SK-N-SH treated with all-trans-retinoic acid at 6 μM for 48 hours (cell line): ENCODE results near the gene DDT.

Experiments used
- ATAC-seq: fragments of 200-7000 bp; cut with Tn5 transposase; 3 replicates; pipeline ENCODE4 v1.9.1; 2020; ENCODE audit warnings: mild to moderate bottlenecking, moderate library complexity
- ARNTL ChIP-seq: fragments of 450-650 bp; formaldehyde crosslinking; IDR thresholded peaks from 2 replicates; pipeline ENCODE4 v1.5.0; 2020; ENCODE audit warnings: low read depth, mild to moderate bottlenecking, moderate library complexity, borderline replicate concordance
- CREB5 ChIP-seq: fragments of 250-450 bp; sonication (Bioruptor Pico); IDR thresholded peaks from 2 replicates; pipeline ENCODE4 v1.5.1; 2020; ENCODE audit warnings: low read depth, mild to moderate bottlenecking, moderate library complexity
- CSDC2 ChIP-seq: fragments of 250-450 bp; sonication (Bioruptor Pico); IDR thresholded peaks from 2 replicates; pipeline ENCODE4 v1.5.0; 2020; ENCODE audit warnings: mild to moderate bottlenecking, moderate library complexity
- CSRNP3 ChIP-seq: fragments of 250-450 bp; sonication (Bioruptor Pico); IDR thresholded peaks from 2 replicates; pipeline ENCODE4 v1.5.1; 2021; ENCODE audit warnings: mild to moderate bottlenecking, moderate library complexity
- ESRRG ChIP-seq: fragments of 250-450 bp; sonication (Bioruptor Pico); IDR thresholded peaks from 2 replicates; pipeline ENCODE4 v1.6.1; 2021; ENCODE audit warnings: mild to moderate bottlenecking
- GLIS3 ChIP-seq: fragments of 250-450 bp; sonication (Bioruptor Pico); IDR thresholded peaks from 2 replicates; pipeline ENCODE4 v1.5.0; 2020; ENCODE audit warnings: mild to moderate bottlenecking, moderate library complexity
- ISL1 ChIP-seq: fragments of 250-450 bp; sonication (Bioruptor Pico); IDR thresholded peaks from 2 replicates; pipeline ENCODE4 v2.1.2; 2022; ENCODE audit warnings: mild to moderate bottlenecking, moderate library complexity
- OSR1 ChIP-seq: fragments of 250-450 bp; sonication (Bioruptor Pico); IDR thresholded peaks from 2 replicates; pipeline ENCODE4 v1.8.0; 2022; ENCODE audit warnings: moderate library complexity, mild to moderate bottlenecking, inconsistent platforms
- PATZ1 ChIP-seq: fragments of 250-450 bp; sonication (Bioruptor Pico); IDR thresholded peaks from 2 replicates; pipeline ENCODE4 v1.8.0; 2020; ENCODE audit warnings: mild to moderate bottlenecking, moderate library complexity, borderline replicate concordance
- POU6F1 ChIP-seq: fragments of 250-450 bp; sonication (Bioruptor Pico); IDR thresholded peaks from 2 replicates; pipeline ENCODE4 v1.8.0; 2021; ENCODE audit warnings: low read depth, mild to moderate bottlenecking, moderate library complexity, borderline replicate concordance
- PPARA ChIP-seq: fragments of 250-450 bp; sonication (Bioruptor Pico); IDR thresholded peaks from 2 replicates; pipeline ENCODE4 v1.5.0; 2020; ENCODE audit warnings: mild to moderate bottlenecking, borderline replicate concordance
- RARB ChIP-seq: fragments of 250-450 bp; sonication (Bioruptor Pico); IDR thresholded peaks from 2 replicates; pipeline ENCODE4 v1.8.0; 2021; ENCODE audit warnings: mild to moderate bottlenecking, moderate library complexity
- SNAI2 ChIP-seq: fragments of 250-450 bp; sonication (Bioruptor Pico); IDR thresholded peaks from 2 replicates; pipeline ENCODE4 v1.5.0; 2020; ENCODE audit warnings: mild to moderate bottlenecking, moderate library complexity
- TCF4 ChIP-seq: fragments of 250-450 bp; sonication (Bioruptor Pico); IDR thresholded peaks from 2 replicates; pipeline ENCODE4 v1.8.0; 2021; ENCODE audit warnings: mild to moderate bottlenecking, moderate library complexity, borderline replicate concordance
- TOX ChIP-seq: fragments of 250-450 bp; sonication (Bioruptor Pico); IDR thresholded peaks from 2 replicates; pipeline ENCODE4 v1.8.0; 2021; ENCODE audit warnings: mild to moderate bottlenecking, moderate library complexity, borderline replicate concordance
- TSHZ2 ChIP-seq: fragments of 250-450 bp; sonication (Bioruptor Pico); IDR thresholded peaks from 2 replicates; pipeline ENCODE4 v1.5.0; 2020; ENCODE audit warnings: mild to moderate bottlenecking, moderate library complexity
- ZFP3 ChIP-seq: fragments of 250-450 bp; sonication (Bioruptor Pico); IDR thresholded peaks from 2 replicates; pipeline ENCODE4 v1.5.0; 2020; ENCODE audit warnings: mild to moderate bottlenecking, moderate library complexity
- ZFP30 ChIP-seq: fragments of 450-650 bp; formaldehyde crosslinking; IDR thresholded peaks from 2 replicates; pipeline ENCODE4 v1.5.0; 2022; ENCODE audit warnings: mild to moderate bottlenecking, moderate library complexity
- ZNF565 ChIP-seq: fragments of 450-650 bp; formaldehyde crosslinking; conservative IDR thresholded peaks from 2 replicates; pipeline ENCODE4 v1.5.0; 2020; ENCODE audit warnings: low read depth, mild to moderate bottlenecking, moderate library complexity
- ZNF70 ChIP-seq: fragments of 450-650 bp; formaldehyde crosslinking; IDR thresholded peaks from 2 replicates; pipeline ENCODE4 v1.5.0; 2020; ENCODE audit warnings: mild to moderate bottlenecking, moderate library complexity
- ZNF8 ChIP-seq: fragments of 450-650 bp; formaldehyde crosslinking; IDR thresholded peaks from 2 replicates; pipeline ENCODE4 v1.5.0; 2020; ENCODE audit warnings: mild to moderate bottlenecking, moderate library complexity

The DDT gene

GRCh38 chr22:23926561-23926960 lies 47.7 kb downstream of the DDT start:
- no peak for ATAC-seq
- TF ChIP-seq SNAI2 (CRISPR knock-in tag) (no peak), ZFP30 (CRISPR knock-in tag) (no peak), TCF4 (CRISPR knock-in tag) (no peak), CREB5 (CRISPR knock-in tag) (no peak)

- no peak for ATAC-seq
- TF ChIP-seq TCF4 (CRISPR knock-in tag), result no peak
- no peak for TF ChIP-seq RARB
- no peak for TF ChIP-seq ZFP30 (CRISPR knock-in tag)
- TF ChIP-seq ARNTL (CRISPR knock-in tag), result no peak
- TF ChIP-seq PATZ1 (CRISPR knock-in tag), result no peak
- TF ChIP-seq GLIS3 (CRISPR knock-in tag), result no peak
- TF ChIP-seq TOX, result no peak
- TF ChIP-seq PPARA (CRISPR knock-in tag), result no peak
- no peak for TF ChIP-seq ESRRG (CRISPR knock-in tag)
- no peak for TF ChIP-seq ZNF70 (CRISPR knock-in tag)
- TF ChIP-seq CSDC2 (CRISPR knock-in tag), result no peak
- no peak for TF ChIP-seq CREB5 (CRISPR knock-in tag)
- TF ChIP-seq CSRNP3, result no peak
- TF ChIP-seq ISL1 (CRISPR knock-in tag), result no peak
- TF ChIP-seq ZNF8 (CRISPR knock-in tag), result no peak
- TF ChIP-seq ZFP3, result no peak
- TF ChIP-seq POU6F1, result no peak
- no peak for TF ChIP-seq ZNF565 (CRISPR knock-in tag)
- no peak for TF ChIP-seq OSR1 (CRISPR knock-in tag)
- TF ChIP-seq SNAI2 (CRISPR knock-in tag), result no peak
These were observed 49.1 kb downstream of the DDT start for GRCh38 chr22:23925020-23925606.

GRCh38 chr22:23922921-23923320 lies 51.3 kb downstream of the DDT start:
- ATAC-seq, result no peak
- no peak for TF ChIP-seq GLIS3 (CRISPR knock-in tag)
- no peak for TF ChIP-seq ESRRG (CRISPR knock-in tag)
- no peak for TF ChIP-seq POU6F1
- TF ChIP-seq ZNF8 (CRISPR knock-in tag), result no peak
- TF ChIP-seq TSHZ2 (CRISPR knock-in tag), result no peak
- no peak for TF ChIP-seq ZFP30 (CRISPR knock-in tag)
- no peak for TF ChIP-seq ARNTL (CRISPR knock-in tag)
- no peak for TF ChIP-seq CSRNP3
- no peak for TF ChIP-seq TCF4 (CRISPR knock-in tag)
- TF ChIP-seq TOX, result no peak
- no peak for TF ChIP-seq ZFP3
- TF ChIP-seq OSR1 (CRISPR knock-in tag), result no peak
- no peak for TF ChIP-seq SNAI2 (CRISPR knock-in tag)
- no peak for TF ChIP-seq CREB5 (CRISPR knock-in tag)
- no peak for TF ChIP-seq ZNF565 (CRISPR knock-in tag)
